PC-3 (cell line): ENCODE measurements around the gene XPNPEP1. TPM values are rescaled to one million over a fixed set of nuclear protein-coding genes. Genes with fewer than 3 reads are reported as not detected.

Experiments
- ATAC-seq: fragments of 200-7000 bp; cut with Tn5 transposase; 2 replicates; pipeline ENCODE4 v1.9.1; 2020; ENCODE audit warnings: mild to moderate bottlenecking, moderate library complexity
- BruUV-seq: library from RNA; stranded (reverse); fragments of 400-500 nt; replicated peaks from 2 replicates; lab custom pipeline; 2021; lab: Mats Ljungman, UMichigan
- CTCF ChIA-PET: fragments of 300-600 bp; sonication (Branson Sonifier 250); formaldehyde crosslinking; loops from one replicate; lab custom pipeline; 2022; ENCODE audit warnings: antibody characterized with exemption; lab: Charles Lee
- POLR2A ChIA-PET: fragments of 300-600 bp; sonication (Branson Sonifier 250); formaldehyde crosslinking; loops from one replicate; lab custom pipeline; 2022; ENCODE audit warnings: antibody characterized with exemption; ENCODE audit not compliant: unreplicated experiment; lab: Charles Lee
- DNase-seq: peaks from one replicate; pipeline ENCODE4 v3.0.0-alpha.2; 2015
- H2AFZ ChIP-seq: fragments of 300-600 bp; sonication (generic); 2 replicates; pipeline ENCODE4 v1.6.0; 2016; ENCODE audit warnings: antibody characterized with exemption, low read length
- H3F3A ChIP-seq: fragments of 300-600 bp; sonication (generic); one replicate; pipeline ENCODE4 v1.6.0; 2017; ENCODE audit warnings: antibody characterized with exemption, low read length, control low read depth, mild to moderate bottlenecking; ENCODE audit not compliant: unreplicated experiment
- H3K27ac ChIP-seq: fragments of 300-600 bp; sonication (generic); 2 replicates; pipeline ENCODE4 v1.5.1; 2016; ENCODE audit warnings: mild to moderate bottlenecking, low read length
- H3K27me3 ChIP-seq: fragments of 300-600 bp; sonication (generic); 2 replicates; pipeline ENCODE4 v1.6.1; 2016; ENCODE audit warnings: low read length, mixed read lengths
- H3K36me3 ChIP-seq: fragments of 300-600 bp; sonication (generic); 2 replicates; pipeline ENCODE4 v1.6.1; 2016; ENCODE audit warnings: low read depth, mixed run types, low read length, mixed read lengths
- H3K4me1 ChIP-seq: fragments of 300-600 bp; sonication (generic); 2 replicates; pipeline ENCODE4 v1.5.1; 2016; ENCODE audit warnings: low read length; ENCODE audit not compliant: insufficient read depth
- H3K4me2 ChIP-seq: fragments of 300-600 bp; sonication (generic); 2 replicates; pipeline ENCODE4 v1.6.0; 2016; ENCODE audit warnings: low read length
- H3K4me3 ChIP-seq: fragments of 300-600 bp; sonication (generic); 2 replicates; pipeline ENCODE4 v1.5.1; 2016; ENCODE audit warnings: mild to moderate bottlenecking, low read length, mixed read lengths
- H3K79me2 ChIP-seq: fragments of 300-600 bp; sonication (generic); 2 replicates; pipeline ENCODE4 v1.6.1; 2017; ENCODE audit warnings: low read length, mixed read lengths
- H3K9ac ChIP-seq: fragments of 300-600 bp; sonication (generic); 2 replicates; pipeline ENCODE4 v1.6.0; 2016; ENCODE audit warnings: mild to moderate bottlenecking, low read length
- H3K9me2 ChIP-seq: fragments of 300-600 bp; sonication (generic); replicated peaks from 2 replicates; pipeline ENCODE4 v1.6.1; 2016; ENCODE audit warnings: mixed run types, low read length, mixed read lengths
- H3K9me3 ChIP-seq: fragments of 300-600 bp; sonication (generic); 2 replicates; pipeline ENCODE4 v1.6.1; 2016; ENCODE audit warnings: low read length, mixed read lengths
- H4K20me1 ChIP-seq: fragments of 300-600 bp; sonication (generic); 2 replicates; pipeline ENCODE4 v1.6.1; 2016; ENCODE audit warnings: low read length, mixed read lengths
- CTCF ChIP-seq: fragments of 300-600 bp; sonication (generic); conservative IDR thresholded peaks from 2 replicates; pipeline ENCODE4 v1.5.1; 2017; ENCODE audit warnings: antibody characterized with exemption, low read depth, mild to moderate bottlenecking, low read length
- EZH2 ChIP-seq: fragments of 300-600 bp; sonication (generic); IDR thresholded peaks from one replicate; pipeline ENCODE4 v1.6.1; 2017; ENCODE audit warnings: antibody characterized with exemption, mild to moderate bottlenecking, low read length; ENCODE audit not compliant: unreplicated experiment
- EZH2phosphoT487 ChIP-seq: fragments of 300-600 bp; sonication (generic); IDR thresholded peaks from 2 replicates; pipeline ENCODE4 v1.6.1; 2018; ENCODE audit warnings: mild to moderate bottlenecking, antibody characterized with exemption, low read length, borderline replicate concordance
- intact Hi-C: fragments of 100-400 bp; cut with micrococcal nuclease; formaldehyde crosslinking; loops from 2 replicates; pipeline ENCODE4 v1.9.0; 2023
- total RNA-seq: library from RNA; depleted of rRNA; stranded (reverse); fragments of >200 nt; gene quantifications from 2 replicates; pipeline ENCODE4 v1.2.3, GENCODE V29; 2014

The XPNPEP1 gene
- total RNA-seq, 1 experiment from 2014 or later, result 77.3 TPM

- peak; percentile 24 for DNase-seq
- ChIA-PET POLR2A (no interaction called here), CTCF (no interaction called here)
- Histone ChIP-seq H3K9ac (no peak overlapping the region), H3K79me2 (no peaks in the 10 kb centered on the region), H3K4me3 (no peak overlapping the region), H3K36me3 (no peaks in the 10 kb centered on the region; the same call in 1 of the 2 replicates), H3K4me2 (no peak overlapping the region), H4K20me1 (no peaks in the 10 kb centered on the region), H3K4me1 (no peaks in the 10 kb centered on the region), H2AFZ (no peak overlapping the region), H3K9me3 (no peaks in the 10 kb centered on the region), H3K27me3 (no peaks in the 10 kb centered on the region), H3K27ac (no peak overlapping the region), H3F3A (no peaks in the 10 kb centered on the region), H3K9me2 (no peaks in the 10 kb centered on the region)
- peak; percentile 49; the same call in 1 of the 2 replicates for ATAC-seq
- no peak for TF ChIP-seq CTCF
- TF ChIP-seq EZH2, result no peak
- no peak for TF ChIP-seq EZH2phosphoT487
- no TSS peak for BruUV-seq
- intact Hi-C loops, result no loop called here
Measured at GRCh38 chr10:109889867-109890266, 33.4 kb downstream of the XPNPEP1 start.

GRCh38 chr10:109887776-109888175 is 35.5 kb downstream of the XPNPEP1 start:
- intact Hi-C loops, result no loop called here
- no TSS peak for BruUV-seq
- TF ChIP-seq EZH2 (no peak), EZH2phosphoT487 (no peak), CTCF (no peak)

GRCh38 chr10:109887243-109887642 is 36.1 kb downstream of the XPNPEP1 start:
- Histone ChIP-seq H3K36me3 (peaks cover 3% of the 10 kb centered on the region; the same call in 1 of the 2 replicates), H3F3A (no peaks in the 10 kb centered on the region), H3K79me2 (no peaks in the 10 kb centered on the region), H3K9ac (no peak overlapping the region), H3K9me2 (no peaks in the 10 kb centered on the region), H4K20me1 (no peaks in the 10 kb centered on the region), H3K9me3 (no peaks in the 10 kb centered on the region), H3K4me3 (no peak overlapping the region), H2AFZ (no peak overlapping the region), H3K27ac (no peak overlapping the region), H3K27me3 (no peaks in the 10 kb centered on the region), H3K4me2 (no peak overlapping the region), H3K4me1 (peaks cover 6% of the 10 kb centered on the region)
- no peak for ATAC-seq
- intact Hi-C loops, result no loop called here
- CTCF ChIA-PET, result no interaction called here
- TF ChIP-seq EZH2 (no peak), CTCF (no peak), EZH2phosphoT487 (no peak)
- BruUV-seq, result no TSS peak
- POLR2A ChIA-PET, result no interaction called here
- no peak for DNase-seq

More at GRCh38 chr10:109887776-109888175, 35.5 kb downstream of the XPNPEP1 start:
- POLR2A ChIA-PET, result no interaction called here
- Histone ChIP-seq H3K4me3 (no peak overlapping the region), H3K4me1 (peaks cover 6% of the 10 kb centered on the region), H3K36me3 (peaks cover 3% of the 10 kb centered on the region; the same call in 1 of the 2 replicates), H4K20me1 (no peaks in the 10 kb centered on the region), H3K27me3 (no peaks in the 10 kb centered on the region), H2AFZ (no peak overlapping the region), H3F3A (no peaks in the 10 kb centered on the region), H3K9me2 (no peaks in the 10 kb centered on the region), H3K79me2 (no peaks in the 10 kb centered on the region), H3K9ac (no peak overlapping the region), H3K27ac (no peak overlapping the region), H3K4me2 (no peak overlapping the region), H3K9me3 (no peaks in the 10 kb centered on the region)
- no peak for ATAC-seq
- no peak for DNase-seq
- CTCF ChIA-PET, result no interaction called here
